Pancreas (tissue), 8 donors: ENCODE data around the gene C17orf67. TPM values are rescaled to one million over a fixed set of nuclear protein-coding genes. Genes with fewer than 3 reads are reported as not detected.

Experiments used
- polyA plus RNA-seq, 2 donors: library from polyadenylated mRNA; stranded (reverse); fragments of 200-250 nt; gene quantifications; one replicate each; pipeline ENCODE4 v1.2.3, GENCODE V29; 2013
- total RNA-seq, 6 donors: library from RNA; stranded (reverse); fragmentation: NEBNext Ultra II Directional in 4 of 6; extraction: Animal tissue kit (Norgen Biotek cat#: 25700) in 4 of 6; gene quantifications; one replicate each; pipeline versions ENCODE4 v1.2.1 to v1.2.4, GENCODE V29; 2021 to 2023
- donor health status: healthy with polysubstance abuse.
- donor health status: DM: no; HTN: no; CAD: no; lungs with moderate emphysema.
- donor health status: DM: no; HTN: no; CAD: no.
- donor health status: Bipolar disorder and iron deficiency.
- donor health status: DM: yes; HTN: yes; CAD: no.
- donor health status: DM: no; HTN: no; CAD: no.
- donor health status: DM: no; HTN: no; CAD: no.
- donor health status: DM: yes; HTN: yes; CAD: no.

Gene C17orf67
- total and polyA plus RNA-seq, 8 donors, result 1.0 to 9.6 (median 1.8) TPM

Other genes with a start within 250 kb of the C17orf67 start
- under 1 TPM in 3 of 6 donors, not detected in 3; 0.13 to 0.19 (median 0.17) TPM for gene NOG, start 240.2 kb downstream of the C17orf67 start, total RNA-seq
- gene NOG, start 240.2 kb downstream of the C17orf67 start, polyA plus RNA-seq, result under 1 TPM; 0.09 to 0.11 TPM
- 1 to 10 TPM; 3.9 to 7.6 (median 4.4) TPM for gene DGKE, start 231 bp upstream of the C17orf67 start, total RNA-seq
- 1 to 10 TPM; 1.8 to 5.2 TPM for gene DGKE, start 231 bp upstream of the C17orf67 start, polyA plus RNA-seq
- 10 to 100 TPM; 19.8 to 39.4 (median 21.7) TPM for gene TRIM25, start 80.1 kb upstream of the C17orf67 start, total RNA-seq
- 10 to 100 TPM; 12.2 to 17.3 TPM for gene TRIM25, start 80.1 kb upstream of the C17orf67 start, polyA plus RNA-seq
- gene COIL, start 127.1 kb upstream of the C17orf67 start, total RNA-seq, result 1 to 10 TPM; 3.6 to 8.3 (median 6.3) TPM
- 1 to 10 TPM; 4.4 to 8.6 TPM for gene COIL, start 127.1 kb upstream of the C17orf67 start, polyA plus RNA-seq
- gene SCPEP1, start 144.2 kb upstream of the C17orf67 start, total RNA-seq, result 10 to 100 TPM in 3 of 6 donors, 1 to 10 TPM in 3; 6.6 to 37.2 (median 10.9) TPM
- gene SCPEP1, start 144.2 kb upstream of the C17orf67 start, polyA plus RNA-seq, result 10 to 100 TPM; 21.9 to 35.8 TPM